Smooth muscle cell (in vitro differentiated cells): ENCODE measurements around the gene TSFM. TPM values are rescaled to one million over a fixed set of nuclear protein-coding genes. Genes with fewer than 3 reads are reported as not detected.
A peak's percentile ranks its signal among the peaks of the same experiment; 100 is the strongest.

Experiments
- DNase-seq: peaks from one replicate; lab custom pipeline; 2025; ENCODE audit not compliant: unreplicated experiment; lab: John Stamatoyannopoulos, UW
- H2AFZ ChIP-seq: fragments of 200-600 bp; sonication (generic); 2 replicates; pipeline ENCODE4 v1.6.0; 2016; ENCODE audit warnings: antibody characterized with exemption, low read depth, mild to moderate bottlenecking
- H3F3A ChIP-seq: fragments of 200-600 bp; sonication (generic); 2 replicates; pipeline ENCODE4 v1.6.0; 2017; ENCODE audit warnings: antibody characterized with exemption, low read depth
- H3K27ac ChIP-seq: fragments of 200-600 bp; sonication (generic); 2 replicates; pipeline ENCODE4 v1.5.1; 2016; ENCODE audit warnings: low read depth, mild to moderate bottlenecking
- H3K27me3 ChIP-seq: fragments of 200-600 bp; sonication (generic); 2 replicates; pipeline ENCODE4 v1.6.1; 2016; ENCODE audit warnings: low read depth, mild to moderate bottlenecking
- H3K36me3 ChIP-seq: fragments of 200-600 bp; sonication (generic); 2 replicates; pipeline ENCODE4 v1.5.1; 2016; ENCODE audit warnings: low read depth
- H3K4me1 ChIP-seq: fragments of 200-600 bp; sonication (generic); 2 replicates; pipeline ENCODE4 v1.5.1; 2016; ENCODE audit warnings: low read depth
- H3K4me2 ChIP-seq: fragments of 200-600 bp; sonication (generic); 2 replicates; pipeline ENCODE4 v1.6.0; 2016; ENCODE audit warnings: mild to moderate bottlenecking
- H3K4me3 ChIP-seq: fragments of 200-600 bp; sonication (generic); 2 replicates; pipeline ENCODE4 v1.5.1; 2016; ENCODE audit warnings: mild to moderate bottlenecking
- H3K79me2 ChIP-seq: fragments of 200-600 bp; sonication (generic); 2 replicates; pipeline ENCODE4 v1.6.0; 2016; ENCODE audit warnings: low read depth, mild to moderate bottlenecking
- H3K9ac ChIP-seq: fragments of 200-600 bp; sonication (generic); 2 replicates; pipeline ENCODE4 v1.6.0; 2016; ENCODE audit warnings: low read depth
- H3K9me3 ChIP-seq: fragments of 200-600 bp; sonication (generic); replicated peaks from 2 replicates; pipeline ENCODE4 v1.5.1; 2016; ENCODE audit warnings: low read depth
- H4K20me1 ChIP-seq: fragments of 200-600 bp; sonication (generic); 2 replicates; pipeline ENCODE4 v1.6.0; 2016; ENCODE audit warnings: low read depth
- WGBS: methylation state at CpG from one replicate; pipeline ENCODE4 v1.1.7; 2016; ENCODE audit warnings: low lambda C conversion rate; 5-methylcytosine and 5-hydroxymethylcytosine counted together
- microRNA counts: library from miRNA; unstranded; fragments of <30 nt; microRNA quantifications from one replicate; lab custom pipeline; 2016
- microRNA-seq: library from miRNA; unstranded; fragments of <30 nt; microRNA quantifications from one replicate; pipeline ENCODE4, GENCODE V29; 2016; ENCODE audit warnings: borderline number of aligned reads
- polyA plus RNA-seq: library from polyadenylated mRNA; unstranded; fragments of >200 nt; fragmentation: Nextera tagmentation; extraction: Ambion mirVana; gene quantifications from 2 replicates; pipeline ENCODE4 v1.2.1, GENCODE V29; 2016
- small RNA-seq: library from RNA; depleted of rRNA; stranded (forward); fragments of <200 nt; gene quantifications from one replicate; pipeline ENCODE3, GENCODE V24; 2014
- total RNA-seq: library from RNA; depleted of rRNA; stranded (reverse); fragments of >200 nt; gene quantifications from 2 replicates; pipeline ENCODE4 v1.2.3, GENCODE V29; 2014
- TF ChIP-seq, protein P1 (sequence below): fragments of 200-600 bp; sonication (generic); IDR thresholded peaks from 2 replicates; pipeline ENCODE4 v1.5.1; 2017; ENCODE audit warnings: borderline replicate concordance, mild to moderate bottlenecking, antibody characterized with exemption; ENCODE audit not compliant: insufficient read depth, poor library complexity, severe bottlenecking

Gene TSFM
- total and polyA plus RNA-seq, 2 experiments from 2014 or later = 16.8 to 24.0 TPM

DNA sequence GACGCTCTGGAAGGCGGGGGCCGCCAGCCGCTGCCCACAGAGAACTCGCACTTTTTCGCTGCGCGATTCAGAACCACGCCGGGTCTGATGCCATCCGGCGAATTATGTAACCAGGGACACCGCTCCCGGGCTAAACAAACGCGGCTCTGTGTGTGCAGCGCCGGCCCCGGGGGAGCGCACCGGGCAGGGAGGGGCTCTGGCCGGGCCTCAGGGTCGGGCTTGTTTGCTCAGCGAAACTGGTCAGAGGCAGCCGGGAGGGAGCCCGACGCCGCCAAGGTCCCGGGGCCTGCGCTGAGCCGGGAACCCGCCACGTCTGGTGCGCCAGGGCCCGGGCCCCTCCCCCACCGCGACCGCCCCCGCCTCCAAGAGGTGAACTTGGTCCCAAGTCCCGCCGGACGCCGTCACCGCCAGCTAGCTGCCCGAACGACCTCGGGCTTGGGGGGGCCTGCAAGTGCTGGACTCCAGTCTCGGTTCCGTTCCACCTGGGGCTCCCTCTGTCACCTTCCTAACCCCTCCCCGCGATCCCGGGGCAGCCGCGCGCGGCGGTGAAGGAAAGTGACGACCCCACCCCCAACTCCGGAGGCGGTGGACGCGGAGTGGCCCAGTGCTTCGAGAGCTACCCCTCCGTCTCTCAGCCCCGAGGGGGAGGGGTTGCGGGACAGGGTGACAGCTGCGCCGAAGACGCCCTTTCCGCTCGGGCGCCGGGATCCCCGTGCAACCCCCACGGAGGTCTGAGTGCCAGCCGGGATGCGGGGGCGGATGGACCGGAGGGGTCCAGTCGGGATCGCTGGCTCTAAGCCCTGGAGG lies 63.1 kb downstream of the TSFM start:
- peak; percentile 37 for DNase-seq
- TF ChIP-seq, protein P1, sequence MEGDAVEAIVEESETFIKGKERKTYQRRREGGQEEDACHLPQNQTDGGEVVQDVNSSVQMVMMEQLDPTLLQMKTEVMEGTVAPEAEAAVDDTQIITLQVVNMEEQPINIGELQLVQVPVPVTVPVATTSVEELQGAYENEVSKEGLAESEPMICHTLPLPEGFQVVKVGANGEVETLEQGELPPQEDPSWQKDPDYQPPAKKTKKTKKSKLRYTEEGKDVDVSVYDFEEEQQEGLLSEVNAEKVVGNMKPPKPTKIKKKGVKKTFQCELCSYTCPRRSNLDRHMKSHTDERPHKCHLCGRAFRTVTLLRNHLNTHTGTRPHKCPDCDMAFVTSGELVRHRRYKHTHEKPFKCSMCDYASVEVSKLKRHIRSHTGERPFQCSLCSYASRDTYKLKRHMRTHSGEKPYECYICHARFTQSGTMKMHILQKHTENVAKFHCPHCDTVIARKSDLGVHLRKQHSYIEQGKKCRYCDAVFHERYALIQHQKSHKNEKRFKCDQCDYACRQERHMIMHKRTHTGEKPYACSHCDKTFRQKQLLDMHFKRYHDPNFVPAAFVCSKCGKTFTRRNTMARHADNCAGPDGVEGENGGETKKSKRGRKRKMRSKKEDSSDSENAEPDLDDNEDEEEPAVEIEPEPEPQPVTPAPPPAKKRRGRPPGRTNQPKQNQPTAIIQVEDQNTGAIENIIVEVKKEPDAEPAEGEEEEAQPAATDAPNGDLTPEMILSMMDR = no peak
- Histone ChIP-seq H3K27me3 (no peaks in the 10 kb centered on the region), H3K36me3 (no peaks in the 10 kb centered on the region), H2AFZ (peak overlapping the region; percentile 93), H3K4me3 (peak overlapping the region; percentile 99), H3K4me1 (peaks cover 39% of the 10 kb centered on the region), H3K79me2 (peaks cover 57% of the 10 kb centered on the region), H3K27ac (peak overlapping the region; percentile 100), H3K9me3 (no peaks in the 10 kb centered on the region), H3F3A (peaks cover 6% of the 10 kb centered on the region), H3K9ac (peak overlapping the region; percentile 98), H3K4me2 (peak overlapping the region; percentile 98), H4K20me1 (peaks cover 49% of the 10 kb centered on the region)
- under 1% methylated on average over 57 of the region's 81 CpGs for WGBS

DNA sequence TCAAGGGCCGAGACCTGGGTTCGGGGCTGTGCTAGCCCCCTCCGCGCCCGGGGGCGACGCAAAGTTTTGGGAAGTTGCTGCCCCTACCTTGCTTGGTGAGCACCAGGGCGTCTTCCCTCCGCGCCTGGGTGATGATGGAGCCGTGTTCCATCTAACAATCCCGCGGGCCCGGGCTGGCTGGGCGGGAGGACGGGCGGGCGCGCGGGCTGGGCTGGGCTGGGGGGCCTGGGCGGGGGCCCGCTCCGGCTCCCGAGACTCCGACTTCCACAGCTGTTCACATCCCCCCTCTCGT lies 63.6 kb downstream of the TSFM start:
- no peak for DNase-seq
- Histone ChIP-seq H3K9ac (peak overlapping the region; percentile 98), H3K4me1 (peaks cover 33% of the 10 kb centered on the region), H3K79me2 (peaks cover 51% of the 10 kb centered on the region), H3K27ac (peak overlapping the region; percentile 100), H3K27me3 (no peaks in the 10 kb centered on the region), H3F3A (peaks cover 4% of the 10 kb centered on the region), H4K20me1 (peaks cover 43% of the 10 kb centered on the region), H3K9me3 (no peaks in the 10 kb centered on the region), H3K4me2 (peak overlapping the region; percentile 98), H3K4me3 (peak overlapping the region; percentile 99), H2AFZ (peak overlapping the region; percentile 93), H3K36me3 (no peaks in the 10 kb centered on the region)
- WGBS = 0% methylated on average over 17 of the region's 26 CpGs
- TF ChIP-seq, protein P1 = no peak

DNA sequence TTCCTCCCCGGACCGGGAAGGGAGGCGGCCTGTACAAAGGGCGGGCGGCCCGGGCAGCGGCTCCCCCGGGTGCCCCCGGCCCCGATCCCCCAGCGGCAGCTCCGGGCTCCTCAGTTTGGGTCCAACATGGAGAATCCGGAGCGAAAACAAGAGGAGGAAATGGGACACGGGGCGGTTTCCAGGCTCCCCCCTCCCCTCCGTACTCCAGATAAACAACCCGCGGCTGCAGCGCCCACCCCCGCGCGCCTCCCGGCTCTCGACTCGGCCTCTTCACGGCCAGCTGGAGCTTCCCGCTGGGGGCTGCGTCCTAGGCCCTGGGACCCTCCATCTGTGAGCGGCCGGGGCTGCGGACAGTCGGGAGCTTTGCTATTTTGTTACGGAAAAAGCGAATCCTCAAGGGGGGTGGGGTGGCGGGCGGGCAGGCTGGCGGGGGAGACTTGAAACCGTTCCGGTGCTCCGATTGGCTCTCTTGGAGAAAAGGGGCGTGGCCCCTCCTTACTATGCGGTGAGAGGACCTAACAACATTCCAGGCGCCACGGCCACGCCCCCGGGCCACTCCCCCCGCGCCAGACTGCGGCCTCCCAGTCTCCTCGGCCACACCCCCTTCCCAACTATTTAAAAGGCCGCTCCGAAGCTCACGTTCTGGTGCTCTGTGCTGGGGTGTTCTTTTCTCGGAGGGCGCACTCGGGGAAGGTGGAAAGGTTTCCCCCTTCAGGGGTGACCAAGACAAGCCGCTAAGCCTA lies 64.2 kb downstream of the TSFM start, which contains the start of gene CTDSP2:
Gene CTDSP2 (minus strand): TSS at position 153 of the 743 bp plus-strand sequence. CDS start 294 bp downstream, outside the sequence.
- under 1% methylated on average over 42 of the region's 58 CpGs for WGBS
- H3K27ac ChIP-seq = peak within 1 kb of the TSS; percentile 100
- H4K20me1 ChIP-seq = peaks cover 38% of the 10 kb centered on the region
- peak; percentile 97 for DNase-seq
- no peaks in the 10 kb centered on the region for H3K36me3 ChIP-seq
- TF ChIP-seq, protein P1 = no peak
- peaks cover 4% of the 10 kb centered on the region for H3F3A ChIP-seq
- H3K9ac ChIP-seq = peak within 1 kb of the TSS; percentile 98
- H2AFZ ChIP-seq = peak within 1 kb of the TSS; percentile 93
- peak within 1 kb of the TSS; percentile 99 for H3K4me3 ChIP-seq
- H3K9me3 ChIP-seq = no peaks in the 10 kb centered on the region
- H3K4me2 ChIP-seq = peak within 1 kb of the TSS; percentile 98
- H3K27me3 ChIP-seq = no peaks in the 10 kb centered on the region
- H3K4me1 ChIP-seq = peaks cover 32% of the 10 kb centered on the region
- H3K79me2 ChIP-seq = peaks cover 46% of the 10 kb centered on the region

MicroRNAs within 50 kb of the gene (microRNA counts, 767-probe panel; counts per million panel counts)
- microRNA hsa-miR-26a-5p (lab: Ali Mortazavi, UCI) = 8,276 counts per million, percentile 58 among the panel's probes with 10 or more counts

Small RNA genes lying within 50 kb of the gene (microRNA-seq; reads per million reads assigned to microRNA genes)
- gene MIR26A2 = 296 reads per million, percentile 69 among the genes with 10 or more reads in this experiment
- not detected for gene MIR6759

Small RNA genes lying within 50 kb of the gene (small RNA-seq; reads per million reads assigned to genes)
- gene MIR26A2 = 0.79 reads per million, percentile 26 among the genes with 10 or more reads in this experiment
- gene RNU6-1083P = not detected

Other genes with a start within 250 kb of the TSFM start
- 88.0 and 107 TPM in 2 replicates for gene DCTN2, start 235.6 kb upstream of the TSFM start, total RNA-seq
- 119 and 127 TPM in 2 replicates for gene DCTN2, start 235.6 kb upstream of the TSFM start, polyA plus RNA-seq
- gene KIF5A, start 232.7 kb upstream of the TSFM start, total RNA-seq = 2.2 and 2.8 TPM in 2 replicates
- 0.34 and 0.53 TPM in 2 replicates for gene KIF5A, start 232.7 kb upstream of the TSFM start, polyA plus RNA-seq
- gene PIP4K2C, start 191.6 kb upstream of the TSFM start, total RNA-seq = 39.5 and 53.8 TPM in 2 replicates
- gene PIP4K2C, start 191.6 kb upstream of the TSFM start, polyA plus RNA-seq = 33.3 and 41.1 TPM in 2 replicates
- gene DTX3, start 178.0 kb upstream of the TSFM start, total RNA-seq = 28.9 and 29.4 TPM in 2 replicates
- gene DTX3, start 178.0 kb upstream of the TSFM start, polyA plus RNA-seq = 43.0 and 48.2 TPM in 2 replicates
- gene ARHGEF25, start 171.4 kb upstream of the TSFM start, total RNA-seq = 13.9 and 18.5 TPM in 2 replicates
- 1.5 and 3.8 TPM in 2 replicates for gene ARHGEF25, start 171.4 kb upstream of the TSFM start, polyA plus RNA-seq
- 1.7 and 1.8 TPM in 2 replicates for gene B4GALNT1, start 149.6 kb upstream of the TSFM start, total RNA-seq
- 2.1 and 5.6 TPM in 2 replicates for gene B4GALNT1, start 149.6 kb upstream of the TSFM start, polyA plus RNA-seq
- 236 and 374 TPM in 2 replicates for gene OS9, start 88.7 kb upstream of the TSFM start, total RNA-seq
- 162 and 179 TPM in 2 replicates for gene OS9, start 88.7 kb upstream of the TSFM start, polyA plus RNA-seq
- not detected in 2 replicates for gene AGAP2, start 44.0 kb upstream of the TSFM start, total RNA-seq
- gene AGAP2, start 44.0 kb upstream of the TSFM start, polyA plus RNA-seq = not detected in 2 replicates
- gene TSPAN31, start 37.7 kb upstream of the TSFM start, total RNA-seq = 68.0 and 105 TPM in 2 replicates
- gene TSPAN31, start 37.7 kb upstream of the TSFM start, polyA plus RNA-seq = 48.6 and 55.1 TPM in 2 replicates
- gene CDK4, start 30.5 kb upstream of the TSFM start, total RNA-seq = 144 and 158 TPM in 2 replicates
- 215 and 235 TPM in 2 replicates for gene CDK4, start 30.5 kb upstream of the TSFM start, polyA plus RNA-seq
- gene MARCHF9, start 27.7 kb upstream of the TSFM start, total RNA-seq = 6.5 and 8.6 TPM in 2 replicates
- gene MARCHF9, start 27.7 kb upstream of the TSFM start, polyA plus RNA-seq = 3.7 and 6.8 TPM in 2 replicates
- 0.81 and 0.90 TPM in 2 replicates for gene CYP27B1, start 15.7 kb upstream of the TSFM start, total RNA-seq
- gene CYP27B1, start 15.7 kb upstream of the TSFM start, polyA plus RNA-seq = 1.3 and 1.7 TPM in 2 replicates
- gene METTL1, start 10.7 kb upstream of the TSFM start, total RNA-seq = 4.1 and 7.7 TPM in 2 replicates
- 20.3 and 24.9 TPM in 2 replicates for gene METTL1, start 10.7 kb upstream of the TSFM start, polyA plus RNA-seq
- 6.2 and 8.0 TPM in 2 replicates for gene EEF1AKMT3, start 10.2 kb upstream of the TSFM start, total RNA-seq
- gene EEF1AKMT3, start 10.2 kb upstream of the TSFM start, polyA plus RNA-seq = 9.0 and 9.9 TPM in 2 replicates
- gene AVIL, start 35.9 kb downstream of the TSFM start, total RNA-seq = 7.0 and 17.1 TPM in 2 replicates
- gene AVIL, start 35.9 kb downstream of the TSFM start, polyA plus RNA-seq = 1.2 and 9.1 TPM in 2 replicates
- gene CTDSP2, start 63.9 kb downstream of the TSFM start, total RNA-seq = 77.4 and 86.7 TPM in 2 replicates
- gene CTDSP2, start 63.9 kb downstream of the TSFM start, polyA plus RNA-seq = 61.7 and 62.0 TPM in 2 replicates
- 2.7 and 3.9 TPM in 2 replicates for gene ATP23, start 158.8 kb downstream of the TSFM start, total RNA-seq
- 9.8 and 10.4 TPM in 2 replicates for gene ATP23, start 158.8 kb downstream of the TSFM start, polyA plus RNA-seq